ENCODE results near the gene PIGL.
"Not testable (repeated sequence)": the region's sequence is repeated elsewhere in the genome, so short reads cannot be mapped to it uniquely, and the experiment has no call there.

The PIGL gene

GRCh38 chr17:16216341-16217001, 539 bp upstream of the PIGL start:
- DNase-seq (ENCODE audit: low read depth in 2 of 2, low spot score in 1 of 2): not testable (repeated sequence)

- DNase-seq (ENCODE audit: low read depth in 2 of 2, low spot score in 1 of 2): no peak
Observed at GRCh38 chr17:16222406-16222805, 5.4 kb downstream of the PIGL start.

GRCh38 chr17:16229912-16230561, 13.0 kb downstream of the PIGL start:
- DNase-seq (ENCODE audit: low read depth in 2 of 2, low spot score in 1 of 2): not testable (repeated sequence)

- no peak for DNase-seq (ENCODE audit: low read depth in 2 of 2, low spot score in 1 of 2)
Observed at GRCh38 chr17:16232391-16232790, 15.4 kb downstream of the PIGL start.

- no peak for DNase-seq (ENCODE audit: low read depth in 2 of 2, low spot score in 1 of 2)
Observed at GRCh38 chr17:16239931-16240330, 22.9 kb downstream of the PIGL start.

- DNase-seq (ENCODE audit: low read depth in 2 of 2, low spot score in 1 of 2): no peak
Observed at GRCh38 chr17:16241906-16242399, 24.9 kb downstream of the PIGL start.

- no peak for DNase-seq (ENCODE audit: low read depth in 2 of 2, low spot score in 1 of 2)
Observed at GRCh38 chr17:16243385-16243784, 26.4 kb downstream of the PIGL start.

- no peak for DNase-seq (ENCODE audit: low read depth in 2 of 2, low spot score in 1 of 2)
Observed at GRCh38 chr17:16243801-16244567, 27.0 kb downstream of the PIGL start.

GRCh38 chr17:16247586-16247984, 30.6 kb downstream of the PIGL start:
- no peak for DNase-seq (ENCODE audit: low read depth in 2 of 2, low spot score in 1 of 2)

- no peak for DNase-seq (ENCODE audit: low read depth in 2 of 2, low spot score in 1 of 2)
Observed at GRCh38 chr17:16250635-16251034, 33.6 kb downstream of the PIGL start.

GRCh38 chr17:16251043-16251442, 34.0 kb downstream of the PIGL start:
- no peak for DNase-seq (ENCODE audit: low read depth in 2 of 2, low spot score in 1 of 2)

- DNase-seq (ENCODE audit: low read depth in 2 of 2, low spot score in 1 of 2): no peak
Observed at GRCh38 chr17:16251556-16251955, 34.5 kb downstream of the PIGL start.

GRCh38 chr17:16254773-16255400, 37.9 kb downstream of the PIGL start:
- DNase-seq (ENCODE audit: low read depth in 2 of 2, low spot score in 1 of 2): no peak

- no peak for DNase-seq (ENCODE audit: low read depth in 2 of 2, low spot score in 1 of 2)
Observed at GRCh38 chr17:16255481-16255921, 38.5 kb downstream of the PIGL start.

GRCh38 chr17:16258901-16259300, 41.9 kb downstream of the PIGL start:
- no peak for DNase-seq (ENCODE audit: low read depth in 2 of 2, low spot score in 1 of 2)

GRCh38 chr17:16259926-16260325, 42.9 kb downstream of the PIGL start:
- no peak for DNase-seq (ENCODE audit: low read depth in 2 of 2, low spot score in 1 of 2)

- no peak for DNase-seq (ENCODE audit: low read depth in 2 of 2, low spot score in 1 of 2)
Observed at GRCh38 chr17:16261049-16261448, 44.0 kb downstream of the PIGL start.

GRCh38 chr17:16262201-16262600, 45.2 kb downstream of the PIGL start:
- no peak for DNase-seq (ENCODE audit: low read depth in 2 of 2, low spot score in 1 of 2)

GRCh38 chr17:16267174-16267573, 50.2 kb downstream of the PIGL start:
- DNase-seq (ENCODE audit: low read depth in 2 of 2, low spot score in 1 of 2): no peak

GRCh38 chr17:16269658-16270057, 52.6 kb downstream of the PIGL start:
- no peak for DNase-seq (ENCODE audit: low read depth in 2 of 2, low spot score in 1 of 2)

- no peak for DNase-seq (ENCODE audit: low read depth in 2 of 2, low spot score in 1 of 2)
Observed at GRCh38 chr17:16272111-16272840, 55.3 kb downstream of the PIGL start.

Measured in stimulated activated CD8-positive, alpha-beta memory T cell treated with anti-CD3 and anti-CD28 coated beads, Interleukin-4, amount 100 ng/mL, for 4 hours (primary cell).